ENCODE data around the gene FOXB2.
"Not testable (repeated sequence)": the region's sequence is repeated elsewhere in the genome, so short reads cannot be mapped to it uniquely, and the experiment has no call there.

FOXB2 gene

GRCh38 chr9:77019236-77019925, at the start of gene FOXB2:
Gene FOXB2, plus strand, starts transcription at chr9:77019655. Its CDS starts 0 bp downstream, at chr9:77019655.
- no peak for DNase-seq

DNA sequence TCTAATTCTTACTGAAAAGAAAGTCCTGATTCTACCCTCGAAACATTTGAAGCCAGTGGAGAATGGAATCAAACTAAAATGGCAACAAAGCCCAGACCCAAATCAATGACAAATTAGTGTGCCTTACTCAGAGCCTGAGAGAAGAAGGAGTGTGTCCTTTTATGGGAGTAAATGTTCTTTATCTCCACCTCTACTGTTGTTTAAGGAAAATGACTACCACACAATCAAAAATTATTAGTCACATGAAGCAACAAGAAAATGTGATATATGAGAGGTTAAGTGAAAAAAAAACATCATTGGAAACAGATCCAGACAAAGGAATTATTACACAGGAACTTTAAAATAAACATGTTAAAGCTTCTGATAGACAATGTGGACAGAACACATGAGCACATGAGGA, 49.7 kb upstream of the FOXB2 start:
- DNase-seq = no peak

- not testable (repeated sequence) for DNase-seq
These were observed 40.6 kb upstream of the FOXB2 start for GRCh38 chr9:76978831-76979230.

- DNase-seq = no peak
These were observed 38.9 kb upstream of the FOXB2 start for GRCh38 chr9:76980566-76980965.

DNA sequence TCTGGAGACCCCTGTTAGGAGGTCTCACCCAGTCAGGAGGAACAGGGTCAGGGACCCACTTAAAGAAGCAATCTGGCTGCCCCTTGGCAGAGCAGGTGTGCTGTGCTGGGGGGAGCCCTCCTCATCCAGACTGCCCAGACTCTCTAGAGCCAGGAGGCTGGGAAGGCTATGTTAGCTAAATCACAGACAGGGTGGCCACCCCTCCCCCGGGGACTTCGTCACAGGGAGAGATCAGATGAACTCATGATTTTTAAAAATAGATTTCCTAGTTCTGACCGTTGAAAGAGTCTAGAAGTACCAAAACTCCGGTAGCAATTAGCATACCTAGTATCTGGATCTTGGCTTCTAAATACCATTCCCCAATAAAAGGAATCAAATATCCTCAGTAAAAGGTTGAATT, 35.0 kb upstream of the FOXB2 start:
- DNase-seq = no peak

- no peak for DNase-seq
These were observed 33.9 kb upstream of the FOXB2 start for GRCh38 chr9:76985581-76985980.

- DNase-seq = peak in 36 of 56 donors; percentile 1 to 61 (median 28)
These were observed 31.8 kb upstream of the FOXB2 start for GRCh38 chr9:76987594-76988200.

DNA sequence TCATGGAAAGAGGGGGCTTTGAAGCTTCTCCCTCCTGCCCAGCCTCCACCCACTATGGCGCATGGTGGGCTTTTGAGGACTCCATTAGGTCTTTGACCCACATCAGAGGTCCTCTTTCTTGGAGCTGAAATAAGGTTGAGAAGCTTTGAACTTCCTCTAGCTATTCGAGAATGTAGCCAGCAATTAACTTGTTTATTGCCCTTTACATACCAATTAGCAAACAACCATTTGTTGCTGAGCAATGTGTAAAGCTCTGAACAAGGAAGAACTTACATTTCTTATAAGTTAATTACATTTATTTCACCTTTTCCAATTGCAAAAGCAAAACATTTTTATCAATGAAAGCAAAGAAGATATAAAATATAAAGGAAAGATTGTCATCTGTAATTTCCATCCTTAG, 30.5 kb upstream of the FOXB2 start:
- no peak for DNase-seq

GRCh38 chr9:76989501-76989900, 30.0 kb upstream of the FOXB2 start:
- DNase-seq = peak in 13 of 56 donors; percentile 0 to 32 (median 3)

DNA sequence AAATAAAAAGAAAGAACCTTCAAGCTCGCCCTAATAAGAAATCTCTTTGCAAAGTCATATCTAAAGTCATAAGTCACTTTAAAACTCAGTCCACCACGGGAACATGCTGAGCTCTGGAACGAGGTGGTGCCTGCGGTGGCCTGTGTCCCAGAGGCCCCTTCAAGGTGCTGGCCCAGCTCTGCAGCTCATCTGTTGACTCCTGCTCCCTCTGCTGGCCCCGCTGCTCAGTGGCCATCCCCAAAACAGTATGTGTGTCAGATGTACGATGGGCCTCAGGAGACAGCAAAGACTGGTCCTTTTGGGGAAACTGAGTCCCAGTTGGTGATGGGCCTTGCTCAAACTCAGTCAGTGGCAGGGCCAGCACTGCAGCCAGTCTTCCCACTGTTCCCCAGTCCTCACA, 22.8 kb upstream of the FOXB2 start:
- DNase-seq = peak in 18 of 56 donors; percentile 1 to 60 (median 10)

DNA sequence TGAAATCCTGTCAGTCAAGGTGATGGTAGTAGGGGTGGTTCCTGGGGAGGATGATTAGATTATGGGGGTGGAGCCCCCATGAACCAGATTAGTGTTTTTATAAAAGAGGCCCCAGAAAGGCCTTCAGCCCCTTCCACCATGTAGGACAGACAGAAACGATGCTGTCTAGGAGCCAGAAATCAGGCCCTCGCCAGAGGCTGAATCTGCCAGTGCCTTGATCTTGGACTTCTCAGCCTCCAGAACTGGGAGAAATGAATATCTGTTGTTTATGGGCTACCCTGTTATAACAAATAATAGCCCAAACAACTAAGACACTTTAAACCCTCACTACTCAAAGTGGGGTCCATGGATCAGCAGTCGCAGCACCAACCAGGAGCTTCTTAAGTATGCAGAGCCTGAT, 20.2 kb upstream of the FOXB2 start:
- no peak for DNase-seq

GRCh38 chr9:77000330-77000729, 19.1 kb upstream of the FOXB2 start:
- no peak for DNase-seq

- no peak for DNase-seq
These were observed 16.1 kb upstream of the FOXB2 start for GRCh38 chr9:77003366-77003765.

- no peak for DNase-seq
These were observed 14.2 kb upstream of the FOXB2 start for GRCh38 chr9:77005216-77005615.

GRCh38 chr9:77010527-77010926, 8.9 kb upstream of the FOXB2 start:
- no peak for DNase-seq

GRCh38 chr9:77011973-77012821, 7.3 kb upstream of the FOXB2 start:
- peak in 31 of 56 donors; percentile 5 to 64 (median 23) for DNase-seq

GRCh38 chr9:77013206-77013931, 6.1 kb upstream of the FOXB2 start:
- DNase-seq = no peak

GRCh38 chr9:77013932-77014596, 5.4 kb upstream of the FOXB2 start:
- no peak for DNase-seq

- no peak for DNase-seq
These were observed 4.7 kb upstream of the FOXB2 start for GRCh38 chr9:77014597-77015263.

GRCh38 chr9:77015327-77016048, 4.0 kb upstream of the FOXB2 start:
- DNase-seq = no peak

Measured in nucleus accumbens (tissue), 56 donors.